GM12873 (cell line): ENCODE results near the gene EIF4G1.

Experiments used
- TF ChIP-seq, protein P1 (sequence below): IDR thresholded peaks from 2 replicates; pipeline ENCODE4 v1.5.1; 2012; ENCODE audit warnings: low read depth, mild to moderate bottlenecking, moderate library complexity, low read length, control low read depth; ENCODE audit not compliant: insufficient read depth; ENCODE audit errors: missing control alignments

The EIF4G1 gene

DNA sequence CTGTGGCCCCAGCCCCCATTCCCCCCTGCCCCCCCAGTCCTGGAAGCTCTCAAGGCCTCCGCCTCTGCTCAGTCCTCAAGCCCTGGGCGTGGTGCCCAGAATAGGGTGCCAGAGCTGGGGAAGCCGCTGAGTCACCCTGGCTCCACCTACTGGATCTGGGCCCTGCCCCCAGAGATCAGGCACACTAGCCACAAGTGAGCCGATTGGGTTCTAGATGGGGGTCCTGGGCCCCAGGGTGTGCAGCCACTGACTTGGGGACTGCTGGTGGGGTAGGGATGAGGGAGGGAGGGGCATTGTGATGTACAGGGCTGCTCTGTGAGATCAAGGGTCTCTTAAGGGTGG is 5.7 kb downstream of the EIF4G1 start:
- TF ChIP-seq, protein P1, sequence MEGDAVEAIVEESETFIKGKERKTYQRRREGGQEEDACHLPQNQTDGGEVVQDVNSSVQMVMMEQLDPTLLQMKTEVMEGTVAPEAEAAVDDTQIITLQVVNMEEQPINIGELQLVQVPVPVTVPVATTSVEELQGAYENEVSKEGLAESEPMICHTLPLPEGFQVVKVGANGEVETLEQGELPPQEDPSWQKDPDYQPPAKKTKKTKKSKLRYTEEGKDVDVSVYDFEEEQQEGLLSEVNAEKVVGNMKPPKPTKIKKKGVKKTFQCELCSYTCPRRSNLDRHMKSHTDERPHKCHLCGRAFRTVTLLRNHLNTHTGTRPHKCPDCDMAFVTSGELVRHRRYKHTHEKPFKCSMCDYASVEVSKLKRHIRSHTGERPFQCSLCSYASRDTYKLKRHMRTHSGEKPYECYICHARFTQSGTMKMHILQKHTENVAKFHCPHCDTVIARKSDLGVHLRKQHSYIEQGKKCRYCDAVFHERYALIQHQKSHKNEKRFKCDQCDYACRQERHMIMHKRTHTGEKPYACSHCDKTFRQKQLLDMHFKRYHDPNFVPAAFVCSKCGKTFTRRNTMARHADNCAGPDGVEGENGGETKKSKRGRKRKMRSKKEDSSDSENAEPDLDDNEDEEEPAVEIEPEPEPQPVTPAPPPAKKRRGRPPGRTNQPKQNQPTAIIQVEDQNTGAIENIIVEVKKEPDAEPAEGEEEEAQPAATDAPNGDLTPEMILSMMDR: no peak

DNA sequence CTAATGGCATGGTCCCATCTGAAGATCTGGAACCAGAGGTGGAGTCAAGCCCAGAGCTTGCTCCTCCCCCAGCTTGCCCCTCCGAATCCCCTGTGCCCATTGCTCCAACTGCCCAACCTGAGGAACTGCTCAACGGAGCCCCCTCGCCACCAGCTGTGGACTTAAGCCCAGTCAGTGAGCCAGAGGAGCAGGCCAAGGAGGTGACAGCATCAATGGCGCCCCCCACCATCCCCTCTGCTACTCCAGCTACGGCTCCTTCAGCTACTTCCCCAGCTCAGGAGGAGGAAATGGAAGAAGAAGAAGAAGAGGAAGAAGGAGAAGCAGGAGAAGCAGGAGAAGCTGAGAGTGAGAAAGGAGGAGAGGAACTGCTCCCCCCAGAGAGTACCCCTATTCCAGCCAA is 7.3 kb downstream of the EIF4G1 start:
- TF ChIP-seq, protein P1: no peak

DNA sequence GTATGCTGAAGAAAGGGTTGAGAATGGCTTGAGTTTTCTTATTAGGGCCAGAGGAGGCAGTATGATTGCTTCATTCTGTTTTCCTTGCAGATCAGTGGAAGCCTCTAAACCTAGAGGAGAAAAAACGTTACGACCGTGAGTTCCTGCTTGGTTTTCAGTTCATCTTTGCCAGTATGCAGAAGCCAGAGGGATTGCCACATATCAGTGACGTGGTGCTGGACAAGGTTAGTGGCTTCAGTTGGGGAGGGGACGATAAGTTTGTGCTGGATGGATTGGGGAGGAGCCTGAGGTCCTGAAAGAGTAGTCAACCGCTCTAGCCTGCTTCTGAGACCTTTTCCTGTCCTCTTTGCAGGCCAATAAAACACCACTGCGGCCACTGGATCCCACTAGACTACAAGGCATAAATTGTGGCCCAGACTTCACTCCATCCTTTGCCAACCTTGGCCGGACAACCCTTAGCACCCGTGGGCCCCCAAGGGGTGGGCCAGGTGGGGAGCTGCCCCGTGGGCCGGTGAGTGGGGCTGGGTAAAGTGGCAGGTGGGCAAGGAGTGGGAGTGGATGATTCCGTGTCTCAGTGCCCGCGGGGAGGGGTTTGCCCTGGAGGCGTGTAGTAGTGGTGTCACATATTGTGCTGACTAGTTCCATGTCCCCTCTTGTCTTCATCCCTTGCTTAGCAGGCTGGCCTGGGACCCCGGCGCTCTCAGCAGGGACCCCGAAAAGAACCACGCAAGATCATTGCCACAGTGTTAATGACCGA is 8.5 kb downstream of the EIF4G1 start:
- TF ChIP-seq, protein P1: no peak

DNA sequence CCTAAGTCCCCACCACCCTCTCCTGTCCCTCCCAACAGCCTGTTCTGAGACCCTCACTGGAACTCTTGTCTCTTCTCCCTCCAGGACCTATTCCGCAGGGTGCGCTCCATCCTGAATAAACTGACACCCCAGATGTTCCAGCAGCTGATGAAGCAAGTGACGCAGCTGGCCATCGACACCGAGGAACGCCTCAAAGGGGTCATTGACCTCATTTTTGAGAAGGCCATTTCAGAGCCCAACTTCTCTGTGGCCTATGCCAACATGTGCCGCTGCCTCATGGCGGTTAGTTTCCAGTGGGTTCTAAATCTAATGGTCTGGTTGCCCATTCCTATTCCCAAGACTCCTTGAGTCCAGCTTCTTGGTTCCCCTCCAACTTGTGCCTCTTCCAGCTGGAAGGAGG is 9.3 kb downstream of the EIF4G1 start:
- TF ChIP-seq, protein P1: no peak

DNA sequence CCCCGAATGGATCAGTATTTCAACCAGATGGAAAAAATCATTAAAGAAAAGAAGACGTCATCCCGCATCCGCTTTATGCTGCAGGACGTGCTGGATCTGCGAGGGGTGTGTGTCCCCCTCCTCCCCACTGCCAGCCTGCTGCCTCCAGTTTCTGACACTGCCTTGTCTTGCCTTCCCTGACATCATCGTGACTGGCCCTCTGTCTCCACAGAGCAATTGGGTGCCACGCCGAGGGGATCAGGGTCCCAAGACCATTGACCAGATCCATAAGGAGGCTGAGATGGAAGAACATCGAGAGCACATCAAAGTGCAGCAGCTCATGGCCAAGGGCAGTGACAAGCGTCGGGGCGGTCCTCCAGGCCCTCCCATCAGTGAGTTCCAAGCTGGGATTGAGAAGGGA is 10.9 kb downstream of the EIF4G1 start:
- TF ChIP-seq, protein P1: no peak

DNA sequence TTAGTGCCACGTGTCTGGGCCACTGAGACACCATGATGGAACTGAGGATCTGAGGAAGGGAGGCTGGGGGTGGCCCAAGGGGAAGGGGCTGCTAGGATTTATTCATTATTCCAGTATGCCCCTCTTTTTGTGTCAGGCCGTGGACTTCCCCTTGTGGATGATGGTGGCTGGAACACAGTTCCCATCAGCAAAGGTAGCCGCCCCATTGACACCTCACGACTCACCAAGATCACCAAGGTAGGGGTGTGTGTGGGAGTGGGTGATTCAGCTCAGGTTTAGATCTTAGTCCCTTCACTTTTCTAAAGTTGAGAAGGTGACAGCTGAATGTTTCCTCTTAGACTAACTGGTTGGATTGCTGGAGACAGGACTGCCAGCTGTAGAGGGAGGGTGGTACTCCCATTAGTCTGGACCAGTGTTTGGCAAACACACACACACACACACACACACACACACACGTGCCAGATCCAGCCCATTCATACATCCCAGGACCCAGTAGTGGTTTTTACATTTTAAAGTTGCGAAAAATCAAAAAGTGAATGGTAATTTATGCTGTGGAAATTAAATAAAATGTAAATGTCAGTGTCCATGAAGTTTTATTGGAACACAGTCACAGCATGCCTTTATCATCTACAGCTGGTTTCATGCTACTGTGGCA is 11.4 kb downstream of the EIF4G1 start:
- TF ChIP-seq, protein P1: no peak

DNA sequence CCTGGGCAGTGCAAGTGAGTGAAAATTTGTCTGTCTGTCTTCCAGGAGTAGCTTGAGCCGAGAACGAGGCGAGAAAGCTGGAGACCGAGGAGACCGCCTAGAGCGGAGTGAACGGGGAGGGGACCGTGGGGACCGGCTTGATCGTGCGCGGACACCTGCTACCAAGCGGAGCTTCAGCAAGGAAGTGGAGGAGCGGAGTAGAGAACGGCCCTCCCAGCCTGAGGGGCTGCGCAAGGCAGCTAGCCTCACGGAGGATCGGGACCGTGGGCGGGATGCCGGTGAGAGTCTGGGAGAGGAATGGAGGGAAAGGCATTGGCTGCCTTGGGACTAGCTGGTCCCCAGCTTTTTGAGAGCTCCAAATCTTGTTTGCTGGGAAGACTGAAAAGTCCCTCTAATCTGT is 12.8 kb downstream of the EIF4G1 start:
- TF ChIP-seq, protein P1: no peak
